GM12872 (cell line): ENCODE data around the gene IDNK.
A peak's percentile ranks its signal among the peaks of the same experiment; 100 is the strongest.

Experiments used
- CTCF ChIP-seq: IDR thresholded peaks from 3 replicates; pipeline ENCODE4 v1.5.1; 2011; ENCODE audit warnings: low read depth, mild to moderate bottlenecking, low read length, moderate library complexity; ENCODE audit not compliant: insufficient read depth

IDNK gene

GRCh38 chr9:83622939-83623678, at the start of gene IDNK:
IDNK (plus strand) TSS chr9:83623143; CDS start chr9:83623172, 29 bp downstream.
- no peak for TF ChIP-seq CTCF

- TF ChIP-seq CTCF: no peak
These were observed 48.5 kb upstream of the IDNK start for GRCh38 chr9:83574482-83574881.

- TF ChIP-seq CTCF: no peak
These were observed 40.9 kb upstream of the IDNK start for GRCh38 chr9:83582029-83582428.

- TF ChIP-seq CTCF: peak; percentile 65
These were observed 39.6 kb upstream of the IDNK start for GRCh38 chr9:83583151-83584014.

GRCh38 chr9:83584995-83585394, 37.9 kb upstream of the IDNK start:
- no peak for TF ChIP-seq CTCF

- TF ChIP-seq CTCF: no peak
These were observed 34.7 kb upstream of the IDNK start for GRCh38 chr9:83588256-83588655.

GRCh38 chr9:83596899-83597504, 25.9 kb upstream of the IDNK start:
- peak; percentile 81 for TF ChIP-seq CTCF
